B cell (primary cell): ENCODE data around the gene DENND1C. TPM values are rescaled to one million over a fixed set of nuclear protein-coding genes. Genes with fewer than 3 reads are reported as not detected.

Experiments
- ATAC-seq: fragments of 200-7000 bp; cut with Tn5 transposase; one replicate; pipeline ENCODE4 v1.10.0; 2021; ENCODE audit warnings: low read depth, mild to moderate bottlenecking, moderate number of reproducible peaks, moderate library complexity
- CTCF ChIA-PET: fragments of 350-600 bp; sonication (Branson Sonifier 250); formaldehyde crosslinking; loops from one replicate; lab custom pipeline; 2021; ENCODE audit warnings: antibody characterized with exemption, inconsistent platforms; lab: Charles Lee
- POLR2A ChIA-PET: fragments of 350-600 bp; sonication (Branson Sonifier 250); formaldehyde crosslinking; loops from one replicate; lab custom pipeline; 2021; ENCODE audit warnings: antibody characterized with exemption; lab: Charles Lee
- DNase-seq: peaks from one replicate; pipeline ENCODE4 v3.0.0; 2013
- H2AFZ ChIP-seq: 2 replicates; pipeline ENCODE4 v1.6.1; 2012; ENCODE audit warnings: mild to moderate bottlenecking, low read depth, low read length; ENCODE audit not compliant: insufficient read depth, poor library complexity, severe bottlenecking
- H3K27ac ChIP-seq, 2 donors: 1 replicate in 1 of 2; 2 replicates in 1 of 2; pipeline ENCODE4 v1.5.1; 2012 to 2013; ENCODE audit warnings: low read length in 2 of 2, mild to moderate bottlenecking in 2 of 2, moderate library complexity in 1 of 2
- H3K27me3 ChIP-seq, 4 experiments: fragments of 200-600 bp in 1 of 4; sonication (generic) in 1 of 4; replicated peaks in 1 of 4; 1 replicate in 2 of 4; 2 replicates in 2 of 4; pipeline versions ENCODE4 v1.6.1 to v1.7.0; 2013 to 2016; ENCODE audit warnings: low read length in 3 of 4, mild to moderate bottlenecking in 2 of 4, mixed read lengths in 1 of 4, moderate library complexity in 1 of 4; ENCODE audit not compliant: insufficient read depth in 4 of 4, control insufficient read depth in 3 of 4; ENCODE audit errors: control extremely low read depth in 1 of 4
- H3K36me3 ChIP-seq, 2 experiments: replicated peaks in 1 of 2; 1 replicate in 1 of 2; 2 replicates in 1 of 2; pipeline versions ENCODE4 v1.6.1 to v1.7.1; 2013; ENCODE audit warnings: low read length in 1 of 2; ENCODE audit not compliant: insufficient read depth in 2 of 2, control insufficient read depth in 1 of 2; ENCODE audit errors: control extremely low read depth in 1 of 2, extremely low read depth in 1 of 2
- H3K4me1 ChIP-seq, 2 donors: fragments of 200-600 bp in 1 of 2; sonication (generic) in 1 of 2; 1 replicate in 1 of 2; 2 replicates in 1 of 2; pipeline versions ENCODE4 v1.5.1 to v1.6.1; 2013 to 2017; ENCODE audit warnings: low read length in 2 of 2; ENCODE audit not compliant: control insufficient read depth in 2 of 2, insufficient read depth in 2 of 2
- H3K4me2 ChIP-seq: replicated peaks from 2 replicates; pipeline ENCODE3; 2012; ENCODE audit warnings: mild to moderate bottlenecking, low read depth, low read length; ENCODE audit not compliant: poor library complexity, severe bottlenecking
- H3K4me3 ChIP-seq, 5 experiments: fragments of 200-600 bp in 1 of 5; sonication (generic) in 1 of 5; 1 replicate in 3 of 5; 2 replicates in 2 of 5; pipeline versions ENCODE4 v1.5.1 to v1.7.0; 2011 to 2016; ENCODE audit warnings: low read length in 4 of 5, mild to moderate bottlenecking in 4 of 5, low read depth in 2 of 5, control low read depth in 1 of 5, moderate library complexity in 1 of 5; ENCODE audit not compliant: insufficient read depth in 1 of 5; ENCODE audit errors: control extremely low read depth in 1 of 5, extremely low read depth in 1 of 5
- H3K79me2 ChIP-seq: fragments of 200-600 bp; sonication (generic); one replicate; pipeline ENCODE4 v1.6.0; 2016; ENCODE audit warnings: low read length; ENCODE audit not compliant: control insufficient read depth, insufficient read depth
- H3K9ac ChIP-seq: fragments of 200-600 bp; sonication (generic); 2 replicates; pipeline ENCODE4 v1.6.1; 2017; ENCODE audit warnings: mild to moderate bottlenecking, low read length, moderate library complexity
- H3K9me3 ChIP-seq, 3 donors: one replicate each; pipeline versions ENCODE4 v1.6.1 to v1.7.1; 2013; ENCODE audit warnings: low read length in 2 of 3; ENCODE audit not compliant: control insufficient read depth in 2 of 3, insufficient read depth in 1 of 3; ENCODE audit errors: control extremely low read depth in 1 of 3
- H4K20me1 ChIP-seq: 2 replicates; pipeline ENCODE4 v1.6.0; 2012; ENCODE audit warnings: mild to moderate bottlenecking, low read length; ENCODE audit not compliant: insufficient read depth, control insufficient read depth, poor library complexity, severe bottlenecking
- H3K27ac Mint-ChIP-seq: one replicate; pipeline ENCODE4 v1.8.0; 2021; ENCODE audit warnings: mixed read lengths
- H3K27me3 Mint-ChIP-seq: one replicate; pipeline ENCODE4 v1.8.0; 2021; ENCODE audit warnings: mixed read lengths
- H3K4me1 Mint-ChIP-seq: one replicate; pipeline ENCODE4 v1.8.0; 2021; ENCODE audit warnings: mixed read lengths
- H3K4me3 Mint-ChIP-seq: one replicate; pipeline ENCODE4 v1.8.0; 2021; ENCODE audit warnings: mixed read lengths
- H3K9me3 Mint-ChIP-seq: one replicate; pipeline ENCODE4 v1.8.0; 2022; ENCODE audit warnings: mixed read lengths; ENCODE audit not compliant: insufficient read depth
- CTCF ChIP-seq: fragments of 200-600 bp; IDR thresholded peaks from one replicate; pipeline ENCODE4 v1.8.0; 2022; ENCODE audit warnings: antibody characterized with exemption, mild to moderate bottlenecking
- EZH2 ChIP-seq: IDR thresholded peaks from 2 replicates; pipeline ENCODE4 v1.6.1; 2012; ENCODE audit warnings: borderline replicate concordance, low read depth, mild to moderate bottlenecking, moderate library complexity, low read length; ENCODE audit not compliant: insufficient read depth, poor library complexity, severe bottlenecking
- WGBS: methylation state at CpG from one replicate; pipeline ENCODE4 v1.1.5; 2013; ENCODE audit warnings: missing lambda C conversion rate; ENCODE audit not compliant: insufficient coverage; 5-methylcytosine and 5-hydroxymethylcytosine counted together
- intact Hi-C: fragments of 100-400 bp; cut with micrococcal nuclease; formaldehyde crosslinking; loops from one replicate; pipeline ENCODE4 v1.10.0; 2022
- polyA plus RNA-seq: library from polyadenylated mRNA; depleted of rRNA; stranded (reverse); fragments of >200 nt; gene quantifications from 2 replicates; pipeline ENCODE4 v1.2.3, GENCODE V29; 2012
- total RNA-seq, 2 donors: library from RNA; stranded (reverse); fragments of 120-200 nt in 1 of 2; gene quantifications; 1 replicate in 1 of 2; 2 replicates in 1 of 2; pipeline versions ENCODE4 v1.2.3 to v1.2.4, GENCODE V29; 2013 to 2022

DENND1C gene
- total and polyA plus RNA-seq, 2 donors (not counting 1 experiment from before 2014, with no cell fraction given), result 119 to 132 TPM

DNA sequence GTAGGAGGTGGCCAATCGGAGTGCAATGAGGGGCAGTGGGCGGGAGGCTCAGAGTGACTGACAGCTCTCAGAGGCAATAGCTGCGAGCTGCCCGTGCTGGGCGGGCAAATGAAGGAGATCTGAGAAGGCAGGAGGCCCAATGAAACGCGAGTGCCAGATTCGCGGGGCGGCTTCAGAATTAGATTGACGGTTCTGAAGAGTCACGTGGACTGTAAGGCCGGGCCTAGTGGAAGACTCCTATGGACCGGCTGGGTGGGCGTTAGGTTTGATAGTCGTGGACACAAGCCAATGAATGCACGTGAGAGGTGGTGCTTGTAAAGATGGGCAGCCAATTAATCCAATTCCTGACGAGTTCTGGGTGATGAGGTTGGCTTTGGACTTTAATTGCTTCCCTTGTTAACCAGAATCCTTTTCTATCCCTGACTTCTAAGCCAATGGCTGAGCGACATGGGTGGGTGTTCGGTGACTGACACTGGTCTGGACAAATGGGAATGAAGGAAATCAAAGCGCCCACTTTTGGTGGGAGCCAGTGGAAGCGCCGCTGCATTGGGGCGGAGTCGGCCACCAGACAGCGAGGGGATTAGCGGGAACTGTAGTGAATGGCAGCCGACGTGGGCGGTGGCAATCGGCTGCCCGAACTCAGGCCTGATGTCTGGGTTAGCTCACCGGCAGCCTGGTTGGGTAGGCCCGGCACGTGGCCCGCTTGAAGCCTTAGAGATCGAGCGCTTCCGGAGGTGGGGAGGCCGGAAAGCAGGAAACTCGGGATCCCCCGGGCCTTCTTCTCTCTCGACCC is 56.5 kb downstream of the DENND1C start:
- Mint-ChIP-seq H3K27me3 (no peaks in the 10 kb centered on the region), H3K4me1 (peaks cover 35% of the 10 kb centered on the region), H3K9me3 (no peaks in the 10 kb centered on the region), H3K4me3 (peak overlapping the region; percentile 82), H3K27ac (peak overlapping the region; percentile 94)
- H3K79me2 ChIP-seq, result peaks cover 38% of the 10 kb centered on the region
- WGBS, result 8% methylated on average over 43 of the region's 43 CpGs
- peaks cover 0 to 24% of the 10 kb centered on the region in 2 experiments for H3K36me3 ChIP-seq
- DNase-seq (peak; percentile 100), ATAC-seq (peak; percentile 82)
- POLR2A ChIA-PET, result interaction anchor here (0.6 to 2.9 kb wide), 8 partner anchors 32 to 398 kb away, joined by 3 to 15 read pairs (median 8); partner anchors contain the start of genes ALKBH7, CLPP, GTF2F1 and SLC25A23
- no peaks in the 10 kb centered on the region for H3K27me3 ChIP-seq
- H3K4me3 ChIP-seq, result peak overlapping the region in 4 of 5 experiments; percentile 31 to 57 (median 45)
- TF ChIP-seq EZH2, result no peak
- TF ChIP-seq CTCF, result no peak
- peak overlapping the region; percentile 89 for H2AFZ ChIP-seq
- peaks cover 40% of the 10 kb centered on the region for H4K20me1 ChIP-seq
- H3K9ac ChIP-seq, result peak overlapping the region; percentile 58
- H3K9me3 ChIP-seq, result peaks cover 0 to 19% (median 0%) of the 10 kb centered on the region in 3 donors
- peak overlapping the region; percentile 74 for H3K4me2 ChIP-seq
- peaks cover 26 to 35% of the 10 kb centered on the region in 2 donors for H3K4me1 ChIP-seq
- intact Hi-C loops, result loop anchor here (1.0 to 2.0 kb wide), 7 partner anchors 32 to 314 kb away; partner anchors contain the start of genes CLPP, GTF2F1, RFX2 and TUBB4A
- H3K27ac ChIP-seq, result peak overlapping the region; percentile 84 to 93
- CTCF ChIA-PET, result interaction anchor here (0.9 to 2.0 kb wide), 3 partner anchors 34 to 438 kb away, joined by 3 to 6 read pairs (median 6); partner anchors contain the start of gene SLC25A23
